SIG-M5 treated with dmso at 0.1 percent for 504 hours (cell line): ENCODE data around the gene TMEM201.

Experiments
- DNase-seq: peaks from one replicate; lab custom pipeline; 2025; ENCODE audit not compliant: unreplicated experiment; lab: John Stamatoyannopoulos, UW

TMEM201 gene

GRCh38 chr1:9576903-9577302, 11.8 kb upstream of the TMEM201 start:
- no peak for DNase-seq

GRCh38 chr1:9577423-9577822, 11.3 kb upstream of the TMEM201 start:
- DNase-seq, result no peak

GRCh38 chr1:9580942-9581341, 7.8 kb upstream of the TMEM201 start:
- DNase-seq, result no peak

- DNase-seq, result no peak
These were observed 2.5 kb upstream of the TMEM201 start for GRCh38 chr1:9586147-9586766.

GRCh38 chr1:9589144-9589718, 520 bp downstream of the TMEM201 start:
- DNase-seq, result no peak

GRCh38 chr1:9589719-9590157, 1.0 kb downstream of the TMEM201 start:
- no peak for DNase-seq

GRCh38 chr1:9590201-9590600, 1.5 kb downstream of the TMEM201 start:
- DNase-seq, result no peak

GRCh38 chr1:9590945-9591668, 2.4 kb downstream of the TMEM201 start:
- peak; percentile 38 for DNase-seq

- DNase-seq, result peak; percentile 38
These were observed 3.2 kb downstream of the TMEM201 start for GRCh38 chr1:9591669-9592509.

GRCh38 chr1:9592510-9593075, 3.9 kb downstream of the TMEM201 start:
- DNase-seq, result no peak

- DNase-seq, result no peak
These were observed 4.4 kb downstream of the TMEM201 start for GRCh38 chr1:9593147-9593491.

GRCh38 chr1:9593492-9594465, 5.1 kb downstream of the TMEM201 start:
- DNase-seq, result peak; percentile 67

- DNase-seq, result no peak
These were observed 5.9 kb downstream of the TMEM201 start for GRCh38 chr1:9594471-9595155.

- no peak for DNase-seq
These were observed 6.7 kb downstream of the TMEM201 start for GRCh38 chr1:9595156-9595967.

- DNase-seq, result no peak
These were observed 7.2 kb downstream of the TMEM201 start for GRCh38 chr1:9595968-9596340.

GRCh38 chr1:9596415-9597123, 7.9 kb downstream of the TMEM201 start:
- no peak for DNase-seq

- no peak for DNase-seq
These were observed 8.9 kb downstream of the TMEM201 start for GRCh38 chr1:9597361-9598315.
